GM12878 (cell line): ENCODE results near the gene ANTXR1. TPM values are rescaled to one million over a fixed set of nuclear protein-coding genes. Genes with fewer than 3 reads are reported as not detected.

Experiments used
- ATAC-seq: fragments of 200-7000 bp; cut with Tn5 transposase; 3 replicates; pipeline ENCODE4 v1.9.1; 2020; ENCODE audit warnings: mild to moderate bottlenecking, moderate library complexity
- BruUV-seq: library from RNA; stranded (reverse); fragments of 400-500 nt; replicated peaks from 2 replicates; lab custom pipeline; 2021; lab: Mats Ljungman, UMichigan
- CTCF ChIA-PET: fragments of 300-600 bp; sonication (Branson Sonifier 250); formaldehyde crosslinking; extraction: SDS; loops from one replicate; lab custom pipeline; 2021; ENCODE audit warnings: inconsistent platforms; lab: Yijun Ruan, JAX
- POLR2A ChIA-PET: fragments of 350-600 bp; formaldehyde crosslinking; extraction: SDS; loops from one replicate; lab custom pipeline; 2021; ENCODE audit warnings: inconsistent platforms; lab: Charles Lee
- RAD21 ChIA-PET: fragments of 300-600 bp; sonication (Branson Sonifier 250); formaldehyde crosslinking; loops from one replicate; lab custom pipeline; 2023; ENCODE audit warnings: antibody characterized with exemption; ENCODE audit not compliant: unreplicated experiment; lab: Charles Lee
- SMC1A ChIA-PET: fragments of 300-600 bp; sonication (Branson Sonifier 250); formaldehyde crosslinking; loops from one replicate; lab custom pipeline; 2023; ENCODE audit not compliant: unreplicated experiment, uncharacterized antibody; lab: Charles Lee
- DNase-seq: peaks from one replicate; pipeline ENCODE4 v3.0.0-alpha.2; 2011; ENCODE audit warnings: low read depth, low spot score
- FAIRE-seq: peaks from 3 replicates; lab custom pipeline; 2011; peaks lifted over from hg19 to GRCh38; lab: Jason Lieb, UNC
- H2AFZ ChIP-seq: 2 replicates; pipeline ENCODE4 v1.6.0; 2011; ENCODE audit warnings: low read depth, low read length, control low read depth; ENCODE audit not compliant: control insufficient read depth
- H3K27ac ChIP-seq: 2 replicates; pipeline ENCODE4 v1.5.1; 2011; ENCODE audit warnings: control low read depth; ENCODE audit not compliant: control insufficient read depth, insufficient read depth
- H3K27me3 ChIP-seq, 2 experiments: replicated peaks in 1 of 2; 2 replicates each; pipeline versions ENCODE4 v1.6.0 to v1.6.1; 2011; ENCODE audit warnings: low read length in 1 of 2; ENCODE audit not compliant: control insufficient read depth in 2 of 2, insufficient read depth in 2 of 2
- H3K36me3 ChIP-seq, 2 experiments: 2 replicates each; pipeline ENCODE4 v1.5.1; 2011; ENCODE audit warnings: low read length in 1 of 2; ENCODE audit not compliant: control insufficient read depth in 2 of 2, insufficient read depth in 2 of 2
- H3K4me1 ChIP-seq: 2 replicates; pipeline ENCODE4 v1.6.1; 2011; ENCODE audit warnings: mild to moderate bottlenecking, low read length, moderate library complexity, mixed read lengths; ENCODE audit not compliant: control insufficient read depth, insufficient read depth
- H3K4me2 ChIP-seq: 2 replicates; pipeline ENCODE4 v1.6.0; 2011; ENCODE audit warnings: control low read depth; ENCODE audit not compliant: control insufficient read depth, insufficient read depth
- H3K4me3 ChIP-seq: fragments of 200-600 bp; sonication (generic); 2 replicates; pipeline ENCODE4 v1.5.1; 2016
- H3K79me2 ChIP-seq: 2 replicates; pipeline ENCODE4 v1.6.0; 2011; ENCODE audit warnings: low read length; ENCODE audit not compliant: control insufficient read depth, insufficient read depth
- H3K9ac ChIP-seq: 2 replicates; pipeline ENCODE4 v1.8.0; 2011; ENCODE audit warnings: low read length, control low read depth, mixed read lengths; ENCODE audit not compliant: control insufficient read depth, insufficient read depth
- H3K9me3 ChIP-seq: replicated peaks from 3 replicates; pipeline ENCODE4 v1.5.1; 2011; ENCODE audit warnings: mild to moderate bottlenecking, low read length; ENCODE audit not compliant: control insufficient read depth, insufficient read depth
- H4K20me1 ChIP-seq: 2 replicates; pipeline ENCODE4 v1.6.0; 2011; ENCODE audit not compliant: control insufficient read depth, insufficient read depth
- ATF2 ChIP-seq: IDR thresholded peaks from 2 replicates; pipeline ENCODE4 v1.6.1; 2012; ENCODE audit warnings: low read length, inconsistent platforms
- ATF7 ChIP-seq: fragments of 450-650 bp; IDR thresholded peaks from 2 replicates; pipeline ENCODE4 v1.6.1; 2016; ENCODE audit warnings: low read depth, mild to moderate bottlenecking
- CHD4 ChIP-seq: fragments of 200-600 bp; sonication (generic); IDR thresholded peaks from 2 replicates; pipeline ENCODE4 v1.6.1; 2016; ENCODE audit warnings: mild to moderate bottlenecking
- CUX1 ChIP-seq: IDR thresholded peaks from 2 replicates; pipeline ENCODE4 v1.6.1; 2012; ENCODE audit warnings: improper control_type of control experiment, low read depth, low read length; ENCODE audit not compliant: insufficient replicate concordance
- DPF2 ChIP-seq: fragments of 450-650 bp; IDR thresholded peaks from 2 replicates; pipeline ENCODE4 v1.6.1; 2017; ENCODE audit warnings: mild to moderate bottlenecking
- HCFC1 ChIP-seq: fragments of 150-350 bp; IDR thresholded peaks from 2 replicates; pipeline ENCODE4 v1.6.1; 2014; ENCODE audit warnings: low read length
- SMAD5 ChIP-seq: IDR thresholded peaks from 2 replicates; pipeline ENCODE4 v1.6.1; 2016; ENCODE audit warnings: antibody characterized with exemption, low read depth
- SP1 ChIP-seq: IDR thresholded peaks from one replicate; pipeline ENCODE4 v1.6.1; 2011; ENCODE audit warnings: low read depth, low read length
- SPI1 ChIP-seq: IDR thresholded peaks from 2 replicates; pipeline ENCODE4 v1.6.1; 2011; ENCODE audit warnings: low read depth, mild to moderate bottlenecking, low read length, moderate library complexity, borderline replicate concordance; ENCODE audit not compliant: insufficient read depth
- ZNF687 ChIP-seq: fragments of 450-650 bp; IDR thresholded peaks from 2 replicates; pipeline ENCODE4 v1.6.1; 2017; ENCODE audit warnings: mild to moderate bottlenecking, moderate library complexity
- WGBS: methylation state at CpG from one replicate; pipeline ENCODE4 v1.1.6; 2016; ENCODE audit warnings: low lambda C conversion rate; ENCODE audit not compliant: insufficient replicate concordance, insufficient coverage; ENCODE audit errors: missing lambda C conversion rate; 5-methylcytosine and 5-hydroxymethylcytosine counted together
- in situ Hi-C: fragments of 300-500 bp; cut with MboI; formaldehyde crosslinking; loops from 9 replicates; pipeline ENCODE4 v1.14.3; 2018; ENCODE audit warnings: mixed read lengths
- intact Hi-C: fragments of 100-400 bp; cut with micrococcal nuclease; formaldehyde crosslinking; loops from one replicate; pipeline ENCODE4 v1.14.2; 2022; ENCODE audit not compliant: unreplicated experiment
- polyA plus RNA-seq, 11 experiments: library from polyadenylated mRNA; depleted of rRNA in 4 of 11; unstranded in 6 of 11; stranded (reverse) in 5 of 11; fragments of >200 nt; fragmentation: Nextera tagmentation in 4 of 11; fragmentation: Illumina TruSeq in 1 of 11; extraction: Ambion mirVana in 4 of 11; extraction: Trizol in 1 of 11; gene quantifications; 1 replicate in 1 of 11; 2 replicates in 10 of 11; pipeline versions ENCODE4 v1.2.1 to v1.2.3, GENCODE V29; 2011 to 2016; ENCODE audit warnings: inconsistent platforms in 2 of 11, missing spikeins in 2 of 11, low read depth in 1 of 11
- total RNA-seq, 4 experiments: library from RNA; depleted of rRNA in 3 of 4; stranded (reverse); fragments of >200 nt in 3 of 4; fragmentation: Illumina TruSeq in 1 of 4; extraction: Trizol in 1 of 4; gene quantifications; 2 replicates each; pipeline versions ENCODE4 v1.2.1 to v1.2.3, GENCODE V29; 2013 to 2021
- TF ChIP-seq, protein P1 (sequence below): fragments of 450-650 bp; IDR thresholded peaks from 2 replicates; pipeline ENCODE4 v1.6.1; 2017; ENCODE audit warnings: antibody characterized with exemption, mild to moderate bottlenecking, moderate library complexity

ANTXR1 gene
- total and polyA plus RNA-seq, 10 of the 15 experiments (the other 5 are each of a cell fraction or from before 2014, with no cell fraction given) = 0.09 to 0.26 TPM; not detected in 8

DNA sequence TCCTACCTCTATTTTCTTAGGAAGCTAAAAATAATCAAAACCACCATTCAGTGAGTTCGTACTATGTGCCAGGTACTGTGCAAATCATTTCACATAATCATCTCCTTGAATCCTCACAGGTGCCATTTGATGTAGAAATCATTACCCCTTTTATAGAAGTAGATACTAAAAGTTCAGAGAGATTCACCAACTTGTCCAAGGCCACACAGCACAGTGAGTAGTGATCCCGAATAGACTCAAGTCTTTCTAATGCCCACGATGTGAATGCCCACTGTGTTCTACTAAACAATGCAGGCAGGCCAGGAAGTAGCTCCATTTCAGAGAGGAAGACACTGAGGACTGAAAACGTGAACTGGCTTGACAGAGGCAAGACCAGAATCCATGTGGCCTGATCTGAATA, 68.8 kb downstream of the ANTXR1 start:
- no TSS peak for BruUV-seq
- Histone ChIP-seq H3K4me1 (no peaks in the 10 kb centered on the region; the same call in 1 of the 2 replicates), H4K20me1 (no peaks in the 10 kb centered on the region), H3K4me2 (no peak overlapping the region; the same call in 1 of the 2 replicates), H3K9me3 (no peaks in the 10 kb centered on the region), H2AFZ (no peak overlapping the region), H3K36me3 (no peaks in the 10 kb centered on the region), H3K9ac (no peak overlapping the region), H3K4me3 (no peak overlapping the region), H3K27ac (no peak overlapping the region), H3K79me2 (no peaks in the 10 kb centered on the region), H3K27me3 (peaks cover 5 to 7% of the 10 kb centered on the region in 2 experiments; a peak in 3 of 4 replicates)
- CTCF ChIA-PET = no interaction called here
- DNase-seq (no peak), ATAC-seq (no peak), FAIRE-seq (no peak)
- 6% methylated on average over 4 of the region's 4 CpGs for WGBS
- POLR2A ChIA-PET = no interaction called here
- in situ Hi-C loops = no loop called here
- intact Hi-C loops = no loop called here
- RAD21 ChIA-PET = no interaction called here
- SMC1A ChIA-PET = interaction anchor here (1.5 kb wide), 1 partner anchor 10 kb away, joined by 4 read pairs; no protein-coding TSS in a partner anchor
- no peak for TF ChIP-seq HCFC1
- no peak for TF ChIP-seq SMAD5
- no peak for TF ChIP-seq SPI1
- TF ChIP-seq ATF2 = no peak
- TF ChIP-seq, protein P1, sequence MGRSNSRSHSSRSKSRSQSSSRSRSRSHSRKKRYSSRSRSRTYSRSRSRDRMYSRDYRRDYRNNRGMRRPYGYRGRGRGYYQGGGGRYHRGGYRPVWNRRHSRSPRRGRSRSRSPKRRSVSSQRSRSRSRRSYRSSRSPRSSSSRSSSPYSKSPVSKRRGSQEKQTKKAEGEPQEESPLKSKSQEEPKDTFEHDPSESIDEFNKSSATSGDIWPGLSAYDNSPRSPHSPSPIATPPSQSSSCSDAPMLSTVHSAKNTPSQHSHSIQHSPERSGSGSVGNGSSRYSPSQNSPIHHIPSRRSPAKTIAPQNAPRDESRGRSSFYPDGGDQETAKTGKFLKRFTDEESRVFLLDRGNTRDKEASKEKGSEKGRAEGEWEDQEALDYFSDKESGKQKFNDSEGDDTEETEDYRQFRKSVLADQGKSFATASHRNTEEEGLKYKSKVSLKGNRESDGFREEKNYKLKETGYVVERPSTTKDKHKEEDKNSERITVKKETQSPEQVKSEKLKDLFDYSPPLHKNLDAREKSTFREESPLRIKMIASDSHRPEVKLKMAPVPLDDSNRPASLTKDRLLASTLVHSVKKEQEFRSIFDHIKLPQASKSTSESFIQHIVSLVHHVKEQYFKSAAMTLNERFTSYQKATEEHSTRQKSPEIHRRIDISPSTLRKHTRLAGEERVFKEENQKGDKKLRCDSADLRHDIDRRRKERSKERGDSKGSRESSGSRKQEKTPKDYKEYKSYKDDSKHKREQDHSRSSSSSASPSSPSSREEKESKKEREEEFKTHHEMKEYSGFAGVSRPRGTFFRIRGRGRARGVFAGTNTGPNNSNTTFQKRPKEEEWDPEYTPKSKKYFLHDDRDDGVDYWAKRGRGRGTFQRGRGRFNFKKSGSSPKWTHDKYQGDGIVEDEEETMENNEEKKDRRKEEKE = no peak
- no peak for TF ChIP-seq SP1
- no peak for TF ChIP-seq CUX1
- TF ChIP-seq DPF2 = no peak
- no peak for TF ChIP-seq CHD4
- TF ChIP-seq ATF7 = no peak
- TF ChIP-seq ZNF687 = no peak
